HEK293 (cell line): ENCODE data around the gene DCN.

Experiments used
- CTCF ChIA-PET: fragments of 350-600 bp; formaldehyde crosslinking; extraction: SDS; loops from one replicate; lab custom pipeline; 2021; ENCODE audit warnings: antibody characterized with exemption; lab: Yijun Ruan, JAX
- POLR2A ChIA-PET: fragments of 300-600 bp; formaldehyde crosslinking; extraction: SDS; loops from one replicate; lab custom pipeline; 2020; ENCODE audit warnings: antibody characterized with exemption, inconsistent platforms; lab: Yijun Ruan, JAX
- H3K27ac ChIP-seq: fragments of 200-500 bp; sonication (Bioruptor generic); 2 replicates; pipeline ENCODE4 v1.5.1; 2014; ENCODE audit warnings: low read depth, low read length, control low read depth, inconsistent platforms; ENCODE audit errors: extremely low read depth
- H3K36me3 ChIP-seq, 2 experiments: fragments of 200-500 bp in 1 of 2; sonication (Bioruptor generic) in 1 of 2; 1 replicate in 1 of 2; 2 replicates in 1 of 2; pipeline ENCODE4 v1.5.1; 2014 to 2017; ENCODE audit warnings: inconsistent platforms in 2 of 2, low read length in 2 of 2; ENCODE audit not compliant: control insufficient read depth in 2 of 2, insufficient read depth in 1 of 2
- H3K4me1 ChIP-seq: fragments of 200-500 bp; sonication (Bioruptor generic); 2 replicates; pipeline ENCODE4 v1.5.1; 2014; ENCODE audit warnings: mild to moderate bottlenecking, low read length, inconsistent platforms; ENCODE audit not compliant: control insufficient read depth, insufficient read depth
- H3K4me3 ChIP-seq: 2 replicates; pipeline ENCODE4 v1.5.1; 2011; ENCODE audit warnings: low read depth, mild to moderate bottlenecking, control low read depth, low read length, moderate library complexity
- H3K9me3 ChIP-seq: fragments of 200-500 bp; sonication (Bioruptor generic); 2 replicates; pipeline ENCODE4 v1.5.1; 2014; ENCODE audit warnings: low read depth, low read length, inconsistent platforms; ENCODE audit not compliant: control insufficient read depth, insufficient read depth
- EGR2 ChIP-seq: fragments of 450-650 bp; formaldehyde crosslinking; IDR thresholded peaks from 2 replicates; pipeline ENCODE4 v1.5.1; 2016; ENCODE audit warnings: low read depth, missing biosample characterization, missing genetic modification characterization
- RBAK ChIP-seq: fragments of 450-650 bp; formaldehyde crosslinking; IDR thresholded peaks from 2 replicates; pipeline ENCODE4 v1.5.1; 2016; ENCODE audit warnings: missing biosample characterization, missing genetic modification characterization
- TRIM28 ChIP-seq: IDR thresholded peaks from 2 replicates; pipeline ENCODE4 v1.6.1; 2011; ENCODE audit warnings: low read length, control low read depth, borderline replicate concordance
- WT1 ChIP-seq: fragments of 450-650 bp; formaldehyde crosslinking; IDR thresholded peaks from 2 replicates; pipeline ENCODE4 v1.5.1; 2016; ENCODE audit warnings: missing biosample characterization, missing genetic modification characterization
- ZBTB48 ChIP-seq: fragments of 450-650 bp; formaldehyde crosslinking; IDR thresholded peaks from 2 replicates; pipeline ENCODE4 v1.5.1; 2016; ENCODE audit warnings: missing biosample characterization, missing genetic modification characterization
- ZFP69B ChIP-seq: fragments of 450-650 bp; formaldehyde crosslinking; IDR thresholded peaks from 2 replicates; pipeline ENCODE4 v1.5.1; 2016; ENCODE audit warnings: missing biosample characterization, missing genetic modification characterization
- ZNF121 ChIP-seq: fragments of 450-650 bp; formaldehyde crosslinking; IDR thresholded peaks from 2 replicates; pipeline ENCODE4 v1.5.1; 2016; ENCODE audit warnings: missing biosample characterization, missing genetic modification characterization
- ZNF239 ChIP-seq: fragments of 450-650 bp; formaldehyde crosslinking; IDR thresholded peaks from 2 replicates; pipeline ENCODE4 v1.5.1; 2016; ENCODE audit warnings: missing biosample characterization, missing genetic modification characterization
- ZNF335 ChIP-seq: fragments of 450-650 bp; formaldehyde crosslinking; conservative IDR thresholded peaks from 2 replicates; pipeline ENCODE4 v1.5.1; 2016; ENCODE audit warnings: missing biosample characterization, missing genetic modification characterization
- ZNF426 ChIP-seq: fragments of 450-650 bp; formaldehyde crosslinking; IDR thresholded peaks from 2 replicates; pipeline ENCODE4 v1.5.1; 2017; ENCODE audit warnings: missing biosample characterization, missing genetic modification characterization, mild to moderate bottlenecking, inconsistent platforms, moderate library complexity
- ZNF560 ChIP-seq: fragments of 450-650 bp; formaldehyde crosslinking; IDR thresholded peaks from 2 replicates; pipeline ENCODE4 v1.5.1; 2017; ENCODE audit warnings: missing biosample characterization, missing genetic modification characterization, borderline replicate concordance
- ZNF626 ChIP-seq: fragments of 450-650 bp; sonication (Bioruptor Pico); formaldehyde crosslinking; IDR thresholded peaks from 2 replicates; pipeline ENCODE4 v1.5.1; 2018; ENCODE audit warnings: missing biosample characterization, missing genetic modification characterization, inconsistent platforms
- ZNF660 ChIP-seq: fragments of 450-650 bp; IDR thresholded peaks from 2 replicates; pipeline ENCODE4 v1.5.1; 2018; ENCODE audit warnings: missing biosample characterization, mild to moderate bottlenecking, missing genetic modification characterization
- ZNF677 ChIP-seq: fragments of 450-650 bp; IDR thresholded peaks from 2 replicates; pipeline ENCODE4 v1.5.0; 2018; ENCODE audit warnings: missing biosample characterization, mild to moderate bottlenecking, missing genetic modification characterization, moderate library complexity
- ZNF76 ChIP-seq: fragments of 450-650 bp; formaldehyde crosslinking; IDR thresholded peaks from 2 replicates; pipeline ENCODE4; 2016; ENCODE audit warnings: low read depth, missing biosample characterization, missing genetic modification characterization, borderline replicate concordance
- ZSCAN23 ChIP-seq: fragments of 450-650 bp; formaldehyde crosslinking; IDR thresholded peaks from 2 replicates; pipeline ENCODE4 v1.5.1; 2016; ENCODE audit warnings: missing biosample characterization, missing genetic modification characterization
- TF ChIP-seq, protein P1 (sequence below): fragments of 450-650 bp; formaldehyde crosslinking; IDR thresholded peaks from 2 replicates; pipeline ENCODE4 v1.5.1; 2016; ENCODE audit warnings: missing biosample characterization, missing genetic modification characterization, low read depth
- TF ChIP-seq, protein P2 (sequence below): fragments of 450-650 bp; formaldehyde crosslinking; conservative IDR thresholded peaks from 2 replicates; pipeline ENCODE4 v1.5.1; 2016; ENCODE audit warnings: low read depth, missing biosample characterization, missing genetic modification characterization
- TF ChIP-seq, protein P3 (sequence below): fragments of 450-650 bp; formaldehyde crosslinking; IDR thresholded peaks from 2 replicates; pipeline ENCODE4 v1.5.1; 2016; ENCODE audit warnings: missing biosample characterization, missing genetic modification characterization

Gene DCN

DNA sequence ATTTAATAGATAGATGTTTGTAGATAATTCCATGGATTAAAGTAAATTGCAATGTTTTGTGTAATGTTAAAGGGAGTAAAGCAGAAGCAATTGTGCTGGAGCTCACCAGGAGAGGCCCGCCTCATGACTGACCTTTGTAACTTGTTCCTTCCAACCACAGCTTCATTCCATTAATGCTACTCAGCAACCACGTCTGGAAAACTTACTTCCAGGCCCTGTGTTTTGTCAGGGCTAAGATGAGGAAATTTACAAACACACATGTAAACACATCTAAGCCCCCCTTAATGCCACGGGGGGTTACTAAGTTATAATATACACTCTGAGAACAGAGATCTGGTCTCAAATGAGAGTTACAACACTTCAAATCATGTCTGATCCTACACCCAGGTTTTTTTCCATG lies 83.7 kb downstream of the DCN start (continued):
- TF ChIP-seq EGR2 (tag by site-specific recombination) = no peak

DNA sequence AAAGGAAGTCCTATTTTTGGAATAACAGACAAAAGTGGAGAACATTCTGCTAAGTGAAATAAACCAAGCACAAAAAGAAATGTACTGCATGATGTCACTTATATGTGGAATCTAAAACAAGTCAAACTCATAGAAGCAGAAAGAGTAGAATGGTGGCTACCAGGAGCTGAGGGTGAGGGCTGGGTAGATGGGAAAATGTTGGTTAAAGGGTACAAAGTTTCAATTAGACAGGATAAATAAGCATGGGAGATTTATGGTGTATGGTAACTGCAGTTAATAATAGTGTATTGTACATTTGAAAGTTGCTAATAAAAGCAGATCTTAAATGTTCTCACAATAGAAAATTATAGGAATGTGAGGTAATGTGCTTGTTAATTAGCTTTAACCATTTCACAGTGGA lies 84.2 kb downstream of the DCN start:
- no peaks in the 10 kb centered on the region for H3K4me1 ChIP-seq
- no peak overlapping the region for H3K27ac ChIP-seq
- H3K4me3 ChIP-seq = no peak overlapping the region
- CTCF ChIA-PET = interaction anchor here (0.6 to 4.7 kb wide), 3 partner anchors 11 to 1470 kb away, joined by 4 to 28 read pairs (median 4); no protein-coding TSS in a partner anchor
- H3K9me3 ChIP-seq = no peaks in the 10 kb centered on the region
- H3K36me3 ChIP-seq = no peaks in the 10 kb centered on the region
- TF ChIP-seq ZNF560 (tag by site-specific recombination) = no peak
- no peak for TF ChIP-seq WT1 (tag by site-specific recombination)
- TF ChIP-seq ZSCAN23 (tag by site-specific recombination) = no peak
- no peak for TF ChIP-seq ZNF121 (tag by site-specific recombination)
- TF ChIP-seq ZNF626 (tag by site-specific recombination) = no peak
- no peak for TF ChIP-seq ZNF677 (tag by site-specific recombination)
- POLR2A ChIA-PET = no interaction called here

DNA sequence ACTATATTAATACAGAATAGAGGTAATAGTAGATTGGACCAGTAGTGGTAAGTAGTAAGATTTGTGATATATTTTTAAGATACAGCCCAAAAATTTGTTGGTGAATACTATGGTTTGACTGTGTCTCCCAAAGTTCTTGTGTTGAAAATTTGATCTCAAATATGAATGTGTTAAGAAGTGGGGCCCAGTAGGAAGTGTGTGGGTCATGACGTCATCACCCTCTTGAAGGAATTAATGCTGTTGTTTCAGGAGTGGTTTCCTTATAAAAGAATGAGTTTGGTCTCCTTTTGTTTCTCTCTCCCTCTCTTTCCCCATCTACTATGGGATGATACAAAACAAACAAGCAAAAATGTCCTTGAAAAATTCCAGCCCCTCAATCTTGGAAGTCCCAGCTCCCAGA lies 87.7 kb downstream of the DCN start:
- ChIA-PET CTCF (interaction anchor here (2.5 kb wide), 1 partner anchor 14 kb away, joined by 7 read pairs; no protein-coding TSS in a partner anchor), POLR2A (no interaction called here)
- Histone ChIP-seq H3K9me3 (no peaks in the 10 kb centered on the region), H3K27ac (no peak overlapping the region), H3K4me1 (no peaks in the 10 kb centered on the region), H3K4me3 (no peak overlapping the region), H3K36me3 (no peaks in the 10 kb centered on the region)
- TF ChIP-seq, protein P1, sequence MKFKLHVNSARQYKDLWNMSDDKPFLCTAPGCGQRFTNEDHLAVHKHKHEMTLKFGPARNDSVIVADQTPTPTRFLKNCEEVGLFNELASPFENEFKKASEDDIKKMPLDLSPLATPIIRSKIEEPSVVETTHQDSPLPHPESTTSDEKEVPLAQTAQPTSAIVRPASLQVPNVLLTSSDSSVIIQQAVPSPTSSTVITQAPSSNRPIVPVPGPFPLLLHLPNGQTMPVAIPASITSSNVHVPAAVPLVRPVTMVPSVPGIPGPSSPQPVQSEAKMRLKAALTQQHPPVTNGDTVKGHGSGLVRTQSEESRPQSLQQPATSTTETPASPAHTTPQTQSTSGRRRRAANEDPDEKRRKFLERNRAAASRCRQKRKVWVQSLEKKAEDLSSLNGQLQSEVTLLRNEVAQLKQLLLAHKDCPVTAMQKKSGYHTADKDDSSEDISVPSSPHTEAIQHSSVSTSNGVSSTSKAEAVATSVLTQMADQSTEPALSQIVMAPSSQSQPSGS (tag by site-specific recombination) = peak; percentile 56; the same call in 1 of the 2 replicates
- no peak for TF ChIP-seq ZNF76 (tag by site-specific recombination)

DNA sequence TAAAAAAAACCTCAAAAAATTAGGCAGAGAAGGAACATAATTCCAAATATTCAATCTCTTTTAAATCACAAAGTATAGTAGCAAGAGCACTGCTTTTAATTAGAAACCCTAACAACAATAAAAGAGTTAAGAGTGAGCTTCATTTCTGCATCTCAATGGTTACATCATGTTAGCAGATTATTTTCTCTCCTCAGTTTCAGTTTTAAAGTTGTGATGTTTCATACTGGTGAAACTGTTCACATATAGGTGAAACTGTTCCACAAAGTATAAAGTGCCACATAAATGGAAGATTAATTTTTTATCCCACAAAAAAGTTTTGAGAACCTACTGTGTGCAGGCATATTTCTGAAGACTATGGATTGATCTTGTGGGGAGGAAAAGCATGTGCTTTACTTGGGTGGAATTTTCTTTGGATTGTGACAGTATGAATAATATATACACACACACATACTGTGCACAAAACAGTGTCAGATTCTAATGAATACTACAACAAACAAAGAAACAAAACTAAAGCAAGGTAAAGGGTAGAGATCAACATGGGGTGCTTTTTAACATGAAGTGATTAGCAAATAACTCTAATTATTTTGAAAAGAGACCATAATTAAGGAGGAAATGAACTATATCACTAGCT lies 88.5 kb downstream of the DCN start:
- Histone ChIP-seq H3K9me3 (no peaks in the 10 kb centered on the region), H3K36me3 (no peaks in the 10 kb centered on the region), H3K4me1 (no peaks in the 10 kb centered on the region), H3K27ac (no peak overlapping the region), H3K4me3 (no peak overlapping the region)
- ChIA-PET POLR2A (interaction anchor here (0.6 kb wide), 1 partner anchor 147 kb away, joined by 5 read pairs; no protein-coding TSS in a partner anchor), CTCF (interaction anchor here (2.5 kb wide), 1 partner anchor 14 kb away, joined by 7 read pairs; no protein-coding TSS in a partner anchor)
- no peak for TF ChIP-seq ZBTB48
- TF ChIP-seq, protein P1 (tag by site-specific recombination) = no peak
- TF ChIP-seq ZNF660 (tag by site-specific recombination) = no peak
- no peak for TF ChIP-seq ZFP69B
- TF ChIP-seq TRIM28 = no peak
- no peak for TF ChIP-seq ZNF426 (tag by site-specific recombination)
- no peak for TF ChIP-seq RBAK (tag by site-specific recombination)
- TF ChIP-seq, protein P2, sequence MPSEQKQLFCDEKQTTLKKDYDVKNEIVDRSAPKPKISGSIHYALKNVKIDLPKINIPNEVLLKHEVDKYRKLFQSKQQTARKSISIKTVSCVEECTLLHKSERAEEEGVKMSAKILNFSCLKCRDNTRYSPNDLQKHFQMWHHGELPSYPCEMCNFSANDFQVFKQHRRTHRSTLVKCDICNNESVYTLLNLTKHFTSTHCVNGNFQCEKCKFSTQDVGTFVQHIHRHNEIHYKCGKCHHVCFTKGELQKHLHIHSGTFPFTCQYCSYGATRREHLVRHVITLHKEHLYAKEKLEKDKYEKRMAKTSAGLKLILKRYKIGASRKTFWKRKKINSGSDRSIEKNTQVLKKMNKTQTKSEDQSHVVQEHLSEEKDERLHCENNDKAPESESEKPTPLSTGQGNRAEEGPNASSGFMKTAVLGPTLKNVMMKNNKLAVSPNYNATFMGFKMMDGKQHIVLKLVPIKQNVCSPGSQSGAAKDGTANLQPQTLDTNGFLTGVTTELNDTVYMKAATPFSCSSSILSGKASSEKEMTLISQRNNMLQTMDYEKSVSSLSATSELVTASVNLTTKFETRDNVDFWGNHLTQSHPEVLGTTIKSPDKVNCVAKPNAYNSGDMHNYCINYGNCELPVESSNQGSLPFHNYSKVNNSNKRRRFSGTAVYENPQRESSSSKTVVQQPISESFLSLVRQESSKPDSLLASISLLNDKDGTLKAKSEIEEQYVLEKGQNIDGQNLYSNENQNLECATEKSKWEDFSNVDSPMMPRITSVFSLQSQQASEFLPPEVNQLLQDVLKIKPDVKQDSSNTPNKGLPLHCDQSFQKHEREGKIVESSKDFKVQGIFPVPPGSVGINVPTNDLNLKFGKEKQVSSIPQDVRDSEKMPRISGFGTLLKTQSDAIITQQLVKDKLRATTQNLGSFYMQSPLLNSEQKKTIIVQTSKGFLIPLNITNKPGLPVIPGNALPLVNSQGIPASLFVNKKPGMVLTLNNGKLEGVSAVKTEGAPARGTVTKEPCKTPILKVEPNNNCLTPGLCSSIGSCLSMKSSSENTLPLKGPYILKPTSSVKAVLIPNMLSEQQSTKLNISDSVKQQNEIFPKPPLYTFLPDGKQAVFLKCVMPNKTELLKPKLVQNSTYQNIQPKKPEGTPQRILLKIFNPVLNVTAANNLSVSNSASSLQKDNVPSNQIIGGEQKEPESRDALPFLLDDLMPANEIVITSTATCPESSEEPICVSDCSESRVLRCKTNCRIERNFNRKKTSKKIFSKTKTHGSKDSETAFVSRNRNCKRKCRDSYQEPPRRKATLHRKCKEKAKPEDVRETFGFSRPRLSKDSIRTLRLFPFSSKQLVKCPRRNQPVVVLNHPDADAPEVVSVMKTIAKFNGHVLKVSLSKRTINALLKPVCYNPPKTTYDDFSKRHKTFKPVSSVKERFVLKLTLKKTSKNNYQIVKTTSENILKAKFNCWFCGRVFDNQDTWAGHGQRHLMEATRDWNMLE = no peak
- no peak for TF ChIP-seq ZNF239
- no peak for TF ChIP-seq ZNF335 (tag by site-specific recombination)
- TF ChIP-seq, protein P3, sequence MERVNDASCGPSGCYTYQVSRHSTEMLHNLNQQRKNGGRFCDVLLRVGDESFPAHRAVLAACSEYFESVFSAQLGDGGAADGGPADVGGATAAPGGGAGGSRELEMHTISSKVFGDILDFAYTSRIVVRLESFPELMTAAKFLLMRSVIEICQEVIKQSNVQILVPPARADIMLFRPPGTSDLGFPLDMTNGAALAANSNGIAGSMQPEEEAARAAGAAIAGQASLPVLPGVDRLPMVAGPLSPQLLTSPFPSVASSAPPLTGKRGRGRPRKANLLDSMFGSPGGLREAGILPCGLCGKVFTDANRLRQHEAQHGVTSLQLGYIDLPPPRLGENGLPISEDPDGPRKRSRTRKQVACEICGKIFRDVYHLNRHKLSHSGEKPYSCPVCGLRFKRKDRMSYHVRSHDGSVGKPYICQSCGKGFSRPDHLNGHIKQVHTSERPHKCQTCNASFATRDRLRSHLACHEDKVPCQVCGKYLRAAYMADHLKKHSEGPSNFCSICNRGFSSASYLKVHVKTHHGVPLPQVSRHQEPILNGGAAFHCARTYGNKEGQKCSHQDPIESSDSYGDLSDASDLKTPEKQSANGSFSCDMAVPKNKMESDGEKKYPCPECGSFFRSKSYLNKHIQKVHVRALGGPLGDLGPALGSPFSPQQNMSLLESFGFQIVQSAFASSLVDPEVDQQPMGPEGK = no peak
